HL-60 (cell line): ENCODE data around the gene KCNJ3.

ENCODE experiments used
- DNase-seq, 2 experiments: peaks; one replicate each; pipeline ENCODE4 v3.0.0-alpha.2; 2010 to 2020; ENCODE audit warnings: low read depth in 1 of 2, low spot score in 1 of 2
- H3K27ac ChIP-seq: fragments of 250-450 bp; sonication (Bioruptor Pico); replicated peaks from 2 replicates; pipeline ENCODE4 v1.5.1; 2020; ENCODE audit warnings: mild to moderate bottlenecking, moderate library complexity
- H3K27me3 ChIP-seq: fragments of 250-450 bp; sonication (Bioruptor Pico); 2 replicates; pipeline ENCODE4 v1.5.1; 2021; ENCODE audit warnings: mild to moderate bottlenecking, moderate library complexity; ENCODE audit not compliant: insufficient read depth, poor library complexity, severe bottlenecking
- H3K4me3 ChIP-seq: replicated peaks from 2 replicates; pipeline ENCODE4 v1.5.1; 2011; ENCODE audit warnings: mild to moderate bottlenecking, control low read depth, low read length; ENCODE audit not compliant: insufficient read depth
- GABPA ChIP-seq: IDR thresholded peaks from 2 replicates; pipeline ENCODE4 v1.6.1; 2012; ENCODE audit warnings: low read depth
- POLR2AphosphoS5 ChIP-seq: IDR thresholded peaks from 2 replicates; pipeline ENCODE4 v1.6.1; 2012; ENCODE audit warnings: low read depth
- SPI1 ChIP-seq: IDR thresholded peaks from 2 replicates; pipeline ENCODE4 v1.6.1; 2012; ENCODE audit warnings: low read depth, mild to moderate bottlenecking, borderline replicate concordance
- TF ChIP-seq, protein P1 (sequence below): IDR thresholded peaks from 2 replicates; pipeline ENCODE4 v1.6.1; 2012; ENCODE audit warnings: low read depth; ENCODE audit not compliant: insufficient replicate concordance
- TF ChIP-seq, protein P2 (sequence below): IDR thresholded peaks from one replicate; pipeline ENCODE4 v1.5.1; 2011; ENCODE audit warnings: low read length, control low read depth, inconsistent platforms; ENCODE audit not compliant: insufficient read depth

KCNJ3 gene

DNA sequence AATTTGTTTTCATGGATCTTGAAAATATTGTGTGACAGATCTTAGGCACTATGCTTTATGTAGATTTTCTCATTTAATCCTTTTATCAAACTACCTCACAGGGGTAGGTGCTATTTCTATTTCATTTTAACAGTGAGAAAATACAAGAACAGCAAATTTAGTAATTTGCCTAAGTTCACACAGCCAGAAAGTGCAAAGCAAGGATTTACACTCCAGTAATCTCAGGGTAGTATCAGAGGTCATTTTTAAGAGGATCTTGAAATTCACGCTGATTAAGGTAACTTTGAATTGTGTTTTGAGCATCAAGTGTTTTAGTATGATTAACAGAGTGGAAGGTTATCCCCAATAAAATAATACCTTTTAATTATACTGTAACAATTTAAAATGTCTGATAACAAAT lies 10.1 kb upstream of the KCNJ3 start:
- Histone ChIP-seq H3K27me3 (no peaks in the 10 kb centered on the region), H3K4me3 (no peak overlapping the region), H3K27ac (no peak overlapping the region)
- no peak for DNase-seq
- TF ChIP-seq GABPA, result no peak

DNA sequence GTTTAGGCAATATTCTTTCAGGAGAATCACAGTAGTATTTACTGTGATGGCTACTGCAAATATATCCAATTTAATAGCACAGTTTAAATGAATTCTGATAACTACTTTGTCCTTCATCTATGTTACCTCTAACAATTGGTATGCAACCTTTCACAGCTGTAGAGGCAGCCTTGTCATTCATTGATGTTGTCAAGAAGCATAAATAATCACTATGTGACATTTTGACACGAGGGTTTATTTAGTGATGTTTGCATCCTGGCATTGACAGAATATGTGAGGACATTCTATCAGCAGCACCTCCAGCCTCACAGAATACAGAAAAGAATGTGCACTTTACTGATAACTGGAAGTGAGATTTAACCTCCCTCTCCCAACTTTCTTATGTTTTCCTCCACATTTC lies 9.3 kb upstream of the KCNJ3 start:
- H3K27me3 ChIP-seq, result no peaks in the 10 kb centered on the region
- no peak overlapping the region for H3K27ac ChIP-seq
- TF ChIP-seq SPI1 (no peak), GABPA (no peak)
- TF ChIP-seq, protein P1, sequence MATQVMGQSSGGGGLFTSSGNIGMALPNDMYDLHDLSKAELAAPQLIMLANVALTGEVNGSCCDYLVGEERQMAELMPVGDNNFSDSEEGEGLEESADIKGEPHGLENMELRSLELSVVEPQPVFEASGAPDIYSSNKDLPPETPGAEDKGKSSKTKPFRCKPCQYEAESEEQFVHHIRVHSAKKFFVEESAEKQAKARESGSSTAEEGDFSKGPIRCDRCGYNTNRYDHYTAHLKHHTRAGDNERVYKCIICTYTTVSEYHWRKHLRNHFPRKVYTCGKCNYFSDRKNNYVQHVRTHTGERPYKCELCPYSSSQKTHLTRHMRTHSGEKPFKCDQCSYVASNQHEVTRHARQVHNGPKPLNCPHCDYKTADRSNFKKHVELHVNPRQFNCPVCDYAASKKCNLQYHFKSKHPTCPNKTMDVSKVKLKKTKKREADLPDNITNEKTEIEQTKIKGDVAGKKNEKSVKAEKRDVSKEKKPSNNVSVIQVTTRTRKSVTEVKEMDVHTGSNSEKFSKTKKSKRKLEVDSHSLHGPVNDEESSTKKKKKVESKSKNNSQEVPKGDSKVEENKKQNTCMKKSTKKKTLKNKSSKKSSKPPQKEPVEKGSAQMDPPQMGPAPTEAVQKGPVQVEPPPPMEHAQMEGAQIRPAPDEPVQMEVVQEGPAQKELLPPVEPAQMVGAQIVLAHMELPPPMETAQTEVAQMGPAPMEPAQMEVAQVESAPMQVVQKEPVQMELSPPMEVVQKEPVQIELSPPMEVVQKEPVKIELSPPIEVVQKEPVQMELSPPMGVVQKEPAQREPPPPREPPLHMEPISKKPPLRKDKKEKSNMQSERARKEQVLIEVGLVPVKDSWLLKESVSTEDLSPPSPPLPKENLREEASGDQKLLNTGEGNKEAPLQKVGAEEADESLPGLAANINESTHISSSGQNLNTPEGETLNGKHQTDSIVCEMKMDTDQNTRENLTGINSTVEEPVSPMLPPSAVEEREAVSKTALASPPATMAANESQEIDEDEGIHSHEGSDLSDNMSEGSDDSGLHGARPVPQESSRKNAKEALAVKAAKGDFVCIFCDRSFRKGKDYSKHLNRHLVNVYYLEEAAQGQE, result no peak
- TF ChIP-seq, protein P2, sequence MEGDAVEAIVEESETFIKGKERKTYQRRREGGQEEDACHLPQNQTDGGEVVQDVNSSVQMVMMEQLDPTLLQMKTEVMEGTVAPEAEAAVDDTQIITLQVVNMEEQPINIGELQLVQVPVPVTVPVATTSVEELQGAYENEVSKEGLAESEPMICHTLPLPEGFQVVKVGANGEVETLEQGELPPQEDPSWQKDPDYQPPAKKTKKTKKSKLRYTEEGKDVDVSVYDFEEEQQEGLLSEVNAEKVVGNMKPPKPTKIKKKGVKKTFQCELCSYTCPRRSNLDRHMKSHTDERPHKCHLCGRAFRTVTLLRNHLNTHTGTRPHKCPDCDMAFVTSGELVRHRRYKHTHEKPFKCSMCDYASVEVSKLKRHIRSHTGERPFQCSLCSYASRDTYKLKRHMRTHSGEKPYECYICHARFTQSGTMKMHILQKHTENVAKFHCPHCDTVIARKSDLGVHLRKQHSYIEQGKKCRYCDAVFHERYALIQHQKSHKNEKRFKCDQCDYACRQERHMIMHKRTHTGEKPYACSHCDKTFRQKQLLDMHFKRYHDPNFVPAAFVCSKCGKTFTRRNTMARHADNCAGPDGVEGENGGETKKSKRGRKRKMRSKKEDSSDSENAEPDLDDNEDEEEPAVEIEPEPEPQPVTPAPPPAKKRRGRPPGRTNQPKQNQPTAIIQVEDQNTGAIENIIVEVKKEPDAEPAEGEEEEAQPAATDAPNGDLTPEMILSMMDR, result no peak
- DNase-seq, result no peak
- H3K4me3 ChIP-seq, result no peak overlapping the region

DNA sequence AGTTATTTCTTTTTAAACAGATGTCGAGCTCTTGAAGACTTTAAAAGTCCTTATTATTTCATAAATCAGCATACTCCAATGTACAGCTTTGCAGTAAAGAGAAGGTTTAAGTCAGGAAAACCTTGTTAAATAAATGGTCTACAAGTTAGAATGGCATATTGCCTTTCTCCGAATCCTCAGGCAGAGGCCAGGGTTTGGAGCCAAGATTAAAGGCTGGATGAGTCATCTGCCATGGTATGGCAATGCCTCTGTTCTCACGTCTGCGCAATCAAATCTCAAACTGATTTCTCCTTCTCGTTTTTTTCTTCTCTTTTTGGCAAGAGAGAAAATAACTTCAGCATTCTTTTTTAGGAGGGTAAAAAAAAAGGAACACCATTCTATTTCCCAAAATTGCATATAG lies 5.6 kb upstream of the KCNJ3 start:
- no peak for DNase-seq
- no peak overlapping the region for H3K4me3 ChIP-seq
- TF ChIP-seq SPI1, result no peak
- H3K27me3 ChIP-seq, result peaks cover 9% of the 10 kb centered on the region
- H3K27ac ChIP-seq, result no peak overlapping the region

DNA sequence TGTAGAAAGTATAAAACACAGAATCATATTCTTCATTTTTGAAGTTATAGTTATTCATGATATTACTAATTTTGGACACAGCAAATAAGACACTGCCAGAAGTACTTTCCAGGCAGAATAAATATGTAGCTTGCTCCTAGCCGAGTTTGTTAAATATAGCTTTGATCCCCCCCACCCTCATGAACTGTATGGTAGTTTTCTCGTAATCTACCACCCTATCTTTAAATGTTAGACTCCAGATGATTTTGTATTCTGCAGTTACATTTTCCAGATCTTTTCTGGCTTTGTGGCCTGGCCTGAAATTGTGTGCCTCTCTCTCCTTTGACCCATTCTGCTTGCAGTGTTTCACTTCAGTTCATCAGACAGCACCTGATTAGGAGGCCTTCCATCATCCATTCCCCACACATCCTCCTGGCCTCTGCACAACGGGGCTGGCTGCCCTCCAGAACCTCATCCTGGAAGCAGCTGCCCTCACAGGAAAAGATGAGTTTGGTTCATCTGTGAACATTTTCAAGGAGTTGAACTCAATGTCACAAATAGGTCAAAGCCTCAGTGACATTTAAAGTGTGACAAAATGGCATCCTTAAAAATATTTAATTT lies 4.7 kb upstream of the KCNJ3 start:
- Histone ChIP-seq H3K27ac (no peak overlapping the region), H3K27me3 (peaks cover 9% of the 10 kb centered on the region), H3K4me3 (no peak overlapping the region)
- DNase-seq, result no peak
- no peak for TF ChIP-seq SPI1
- TF ChIP-seq, protein P1, result no peak

DNA sequence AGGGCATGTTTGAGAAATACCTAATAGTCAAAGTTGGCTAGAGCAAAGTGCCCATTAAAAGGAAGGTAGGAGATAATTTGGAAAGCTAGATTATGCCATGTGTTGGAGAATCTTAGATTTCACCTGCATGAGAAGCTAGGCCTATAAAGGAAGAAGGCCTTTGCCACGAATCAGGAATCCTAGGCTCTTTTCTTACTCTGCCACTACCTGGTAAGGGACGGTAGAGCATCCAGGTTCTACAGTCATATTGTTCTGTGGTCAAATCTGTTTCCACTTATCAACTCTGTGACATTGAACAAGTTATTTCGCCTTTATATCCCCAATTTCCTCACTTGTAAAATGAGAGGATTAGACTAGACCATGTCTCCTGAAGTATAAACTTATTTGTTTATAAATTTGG lies 3.6 kb upstream of the KCNJ3 start:
- no peak for DNase-seq
- Histone ChIP-seq H3K4me3 (no peak overlapping the region), H3K27me3 (peaks cover 9% of the 10 kb centered on the region), H3K27ac (no peak overlapping the region)
- TF ChIP-seq GABPA, result no peak
- TF ChIP-seq, protein P1, result no peak
- no peak for TF ChIP-seq POLR2AphosphoS5
- TF ChIP-seq, protein P2, result no peak
- TF ChIP-seq SPI1, result no peak
